Naive thymus-derived CD4-positive, alpha-beta T cell (primary cell): ENCODE data around the gene ADORA2B. TPM values are rescaled to one million over a fixed set of nuclear protein-coding genes. Genes with fewer than 3 reads are reported as not detected.
A peak's percentile ranks its signal among the peaks of the same experiment; 100 is the strongest.

ENCODE experiments used
- ATAC-seq: fragments of 150-1000 bp; cut with Tn5 transposase; 2 replicates; pipeline ENCODE4 v1.10.0; 2021; ENCODE audit warnings: mild to moderate bottlenecking, moderate library complexity
- CTCF ChIA-PET: fragments of 350-600 bp; sonication (Branson Sonifier 250); formaldehyde crosslinking; loops from one replicate; lab custom pipeline; 2021; ENCODE audit warnings: antibody characterized with exemption; lab: Charles Lee
- POLR2A ChIA-PET: fragments of 350-600 bp; sonication (Branson Sonifier 250); formaldehyde crosslinking; loops from one replicate; lab custom pipeline; 2021; ENCODE audit warnings: antibody characterized with exemption, inconsistent platforms; lab: Charles Lee
- DNase-seq, 9 donors: peaks; one replicate each; pipeline versions ENCODE4 v3.0.0 to v3.0.0-alpha.2; 2020 to 2022; ENCODE audit warnings: mixed read lengths in 1 of 9
- H3K27ac ChIP-seq: one replicate; pipeline ENCODE4 v1.7.0; 2013; ENCODE audit warnings: mild to moderate bottlenecking, low read depth, low read length, moderate library complexity
- H3K27me3 ChIP-seq, 2 donors: one replicate each; pipeline ENCODE4 v1.7.0; 2013; ENCODE audit warnings: low read length in 2 of 2, mild to moderate bottlenecking in 2 of 2, moderate library complexity in 2 of 2; ENCODE audit not compliant: control insufficient read depth in 2 of 2, insufficient read depth in 2 of 2
- H3K36me3 ChIP-seq, 3 experiments: 1 replicate in 2 of 3; 2 replicates in 1 of 3; pipeline ENCODE4 v1.7.0; 2013; ENCODE audit warnings: low read length in 3 of 3, mild to moderate bottlenecking in 3 of 3, moderate library complexity in 1 of 3; ENCODE audit not compliant: insufficient read depth in 3 of 3, control insufficient read depth in 2 of 3
- H3K4me1 ChIP-seq, 2 donors: one replicate each; pipeline ENCODE4 v1.7.0; 2013; ENCODE audit warnings: low read length in 2 of 2, mild to moderate bottlenecking in 2 of 2, moderate library complexity in 1 of 2; ENCODE audit not compliant: control insufficient read depth in 2 of 2, insufficient read depth in 2 of 2
- H3K4me3 ChIP-seq: 2 replicates; pipeline ENCODE4 v1.7.0; 2013; ENCODE audit warnings: mild to moderate bottlenecking, low read length
- H3K9me3 ChIP-seq, 3 experiments: 1 replicate in 2 of 3; 2 replicates in 1 of 3; pipeline ENCODE4 v1.7.0; 2013; ENCODE audit warnings: low read length in 3 of 3; ENCODE audit not compliant: control insufficient read depth in 2 of 3
- H3K27ac Mint-ChIP-seq, 9 donors: one replicate each; pipeline ENCODE4 v1.8.0; 2020 to 2022; ENCODE audit warnings: mixed read lengths in 9 of 9, mild to moderate bottlenecking in 8 of 9, moderate library complexity in 5 of 9, inconsistent platforms in 2 of 9
- H3K27me3 Mint-ChIP-seq, 5 donors: one replicate each; pipeline ENCODE4 v1.8.0; 2021 to 2022; ENCODE audit warnings: mixed read lengths in 5 of 5, mild to moderate bottlenecking in 1 of 5
- H3K36me3 Mint-ChIP-seq, 5 donors: one replicate each; pipeline ENCODE4 v1.8.0; 2020 to 2022; ENCODE audit warnings: mixed read lengths in 5 of 5, mild to moderate bottlenecking in 3 of 5, inconsistent platforms in 1 of 5
- H3K4me1 Mint-ChIP-seq, 7 donors: one replicate each; pipeline ENCODE4 v1.8.0; 2020 to 2022; ENCODE audit warnings: mixed read lengths in 7 of 7, mild to moderate bottlenecking in 3 of 7, inconsistent platforms in 1 of 7
- H3K4me3 Mint-ChIP-seq, 10 donors: one replicate each; pipeline ENCODE4 v1.8.0; 2020 to 2022; ENCODE audit warnings: mild to moderate bottlenecking in 10 of 10, mixed read lengths in 10 of 10, moderate library complexity in 6 of 10, inconsistent platforms in 2 of 10
- H3K9me3 Mint-ChIP-seq, 11 donors: one replicate each; pipeline ENCODE4 v1.8.0; 2020 to 2022; ENCODE audit warnings: mixed read lengths in 11 of 11, mild to moderate bottlenecking in 4 of 11, inconsistent platforms in 1 of 11, moderate library complexity in 1 of 11
- intact Hi-C, 2 donors: fragments of 100-400 bp; cut with micrococcal nuclease; formaldehyde crosslinking; loops; one replicate each; pipeline ENCODE4 v1.15.1; 2023
- polyA plus RNA-seq, 2 donors: library from polyadenylated mRNA; unstranded; fragments of 300-500 nt; fragmentation: Illumina TruSeq; gene quantifications; one replicate each; pipeline ENCODE4 v1.2.3, GENCODE V29; 2021
- total RNA-seq, 6 experiments: library from RNA in 5 of 6; stranded (reverse) in 5 of 6; gene quantifications; 1 replicate in 5 of 6; 2 replicates in 1 of 6; pipeline ENCODE4 v1.2.3 and lab custom pipeline; 2021 to 2026

ADORA2B gene
- total and polyA plus RNA-seq, 7 experiments from 2014 or later: 0.50 to 2.6 (median 1.6) TPM; not detected in 2

DNA sequence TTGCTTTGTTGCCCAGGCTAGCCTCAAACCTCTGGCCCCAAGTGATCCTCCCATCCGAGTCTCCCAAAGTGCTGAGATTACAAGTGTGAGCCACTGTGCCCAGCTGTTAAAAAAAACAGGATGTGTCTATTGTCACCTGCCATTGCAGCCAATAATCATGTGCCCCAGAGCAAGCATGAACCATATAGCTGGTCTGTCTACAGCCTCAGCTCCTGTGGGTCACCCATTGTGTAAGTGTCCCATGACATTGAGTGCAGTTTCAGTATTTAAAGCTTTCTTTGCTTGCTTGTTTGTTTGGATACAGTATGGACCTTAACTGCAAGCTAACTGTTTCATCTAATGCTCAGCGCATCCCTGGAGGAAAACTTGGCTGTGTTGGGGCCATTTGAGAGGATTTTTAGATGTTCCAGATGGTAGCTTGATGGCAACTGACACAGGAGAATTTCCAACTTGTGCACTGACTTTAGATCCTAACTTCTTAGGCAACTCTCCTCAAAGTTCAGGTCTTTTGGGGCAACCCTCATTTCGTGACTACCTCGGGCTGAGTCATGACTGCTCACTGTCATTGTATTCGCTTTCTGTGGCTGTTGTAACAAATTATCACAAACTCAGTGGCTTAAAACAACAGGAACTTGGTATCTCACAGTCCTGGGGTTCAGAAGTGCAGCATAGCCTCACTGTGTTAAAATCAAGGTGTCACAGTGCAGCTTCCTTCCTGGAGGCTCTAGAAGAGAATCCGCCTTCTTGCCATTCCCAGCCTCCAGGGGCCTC is 30.3 kb upstream of the ADORA2B start:
- intact Hi-C loops: no loop called here
- ChIA-PET POLR2A (no interaction called here), CTCF (no interaction called here)
- Histone ChIP-seq H3K4me1 (peaks cover 0 to 13% of the 10 kb centered on the region in 2 donors), H3K9me3 (no peaks in the 10 kb centered on the region), H3K4me3 (no peak overlapping the region), H3K36me3 (no peaks in the 10 kb centered on the region), H3K27me3 (no peaks in the 10 kb centered on the region), H3K27ac (no peak overlapping the region)
- no peak overlapping the region for H3K27ac Mint-ChIP-seq
- H3K4me1 Mint-ChIP-seq: peaks cover 0 to 6% (median 0%) of the 10 kb centered on the region in 7 donors
- DNase-seq (no peak), ATAC-seq (peak; percentile 53)
- H3K4me3 Mint-ChIP-seq: no peak overlapping the region
- H3K9me3 Mint-ChIP-seq: no peaks in the 10 kb centered on the region
- H3K27me3 Mint-ChIP-seq: peaks cover 5 to 20% (median 10%) of the 10 kb centered on the region in 5 donors
- no peaks in the 10 kb centered on the region for H3K36me3 Mint-ChIP-seq

DNA sequence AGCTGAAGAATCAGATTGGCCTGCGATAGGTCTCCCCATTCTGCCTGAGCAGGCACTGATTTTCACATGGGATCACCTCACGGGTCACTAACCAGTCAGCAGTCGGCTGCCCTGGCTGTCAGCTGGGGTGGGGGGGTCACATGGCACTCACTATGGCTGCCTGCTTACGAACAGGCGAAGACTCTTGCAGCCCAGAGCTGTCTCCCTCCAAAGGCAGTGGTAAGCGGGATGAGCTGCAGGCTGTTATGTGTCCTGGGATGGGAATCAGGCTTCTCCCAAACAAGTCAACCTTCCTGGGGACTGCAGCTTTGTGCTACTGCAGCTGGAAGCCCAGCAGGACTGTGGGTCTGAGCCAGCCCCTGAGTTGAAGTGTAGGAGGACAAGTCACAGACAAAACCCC is 29.0 kb upstream of the ADORA2B start:
- no peaks in the 10 kb centered on the region for H3K9me3 Mint-ChIP-seq
- intact Hi-C loops: no loop called here
- no peak overlapping the region for H3K4me3 Mint-ChIP-seq
- ChIA-PET CTCF (no interaction called here), POLR2A (no interaction called here)
- no peak overlapping the region for H3K4me3 ChIP-seq
- no peak for ATAC-seq
- no peak for DNase-seq
- H3K4me1 ChIP-seq: peaks cover 0 to 13% of the 10 kb centered on the region in 2 donors
- no peaks in the 10 kb centered on the region for H3K36me3 ChIP-seq
- H3K27me3 Mint-ChIP-seq: peaks cover 5 to 21% (median 10%) of the 10 kb centered on the region in 5 donors
- no peaks in the 10 kb centered on the region for H3K36me3 Mint-ChIP-seq
- H3K27ac ChIP-seq: no peak overlapping the region
- H3K27me3 ChIP-seq: no peaks in the 10 kb centered on the region
- H3K4me1 Mint-ChIP-seq: peaks cover 0 to 6% (median 0%) of the 10 kb centered on the region in 7 donors
- H3K27ac Mint-ChIP-seq: no peak overlapping the region
- no peaks in the 10 kb centered on the region for H3K9me3 ChIP-seq

DNA sequence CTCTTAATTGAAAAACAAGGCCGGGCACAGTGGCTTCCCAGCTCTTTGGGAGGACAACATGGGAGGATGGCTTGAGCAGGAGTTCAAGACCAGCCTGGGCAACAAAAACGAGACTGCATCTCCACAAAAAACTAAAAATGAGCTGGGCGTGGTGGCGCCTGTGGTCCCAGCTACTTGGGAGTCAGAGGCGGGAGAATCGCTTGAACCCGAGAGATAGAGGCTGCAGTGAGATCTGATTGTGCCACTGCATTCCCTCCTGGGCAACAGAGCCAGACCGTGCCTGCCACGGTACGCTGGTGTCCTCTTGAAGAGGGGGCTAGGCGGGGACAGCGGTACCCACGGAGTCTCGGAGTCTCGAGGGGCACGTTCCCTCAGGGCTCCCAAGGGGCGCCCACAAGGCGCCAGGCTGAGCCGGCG is 27.9 kb upstream of the ADORA2B start:
- DNase-seq (no peak), ATAC-seq (no peak)
- CTCF ChIA-PET: interaction anchor here (0.6 to 1.3 kb wide), 3 partner anchors 15 to 80 kb away, joined by 3 read pairs; no protein-coding TSS in a partner anchor
- Histone ChIP-seq H3K27ac (no peak overlapping the region), H3K4me3 (no peak overlapping the region), H3K9me3 (no peaks in the 10 kb centered on the region), H3K36me3 (no peaks in the 10 kb centered on the region), H3K4me1 (peaks cover 0 to 13% of the 10 kb centered on the region in 2 donors), H3K27me3 (no peaks in the 10 kb centered on the region)
- no peak overlapping the region for H3K27ac Mint-ChIP-seq
- POLR2A ChIA-PET: no interaction called here
- H3K9me3 Mint-ChIP-seq: peaks cover 0 to 6% (median 0%) of the 10 kb centered on the region in 11 donors
- H3K36me3 Mint-ChIP-seq: no peaks in the 10 kb centered on the region
- intact Hi-C loops: no loop called here
- H3K4me3 Mint-ChIP-seq: peak overlapping the region in 1 of 10 donors; percentile 41
- H3K4me1 Mint-ChIP-seq: peaks cover 0 to 6% (median 0%) of the 10 kb centered on the region in 7 donors
- H3K27me3 Mint-ChIP-seq: peaks cover 5 to 22% (median 11%) of the 10 kb centered on the region in 5 donors

DNA sequence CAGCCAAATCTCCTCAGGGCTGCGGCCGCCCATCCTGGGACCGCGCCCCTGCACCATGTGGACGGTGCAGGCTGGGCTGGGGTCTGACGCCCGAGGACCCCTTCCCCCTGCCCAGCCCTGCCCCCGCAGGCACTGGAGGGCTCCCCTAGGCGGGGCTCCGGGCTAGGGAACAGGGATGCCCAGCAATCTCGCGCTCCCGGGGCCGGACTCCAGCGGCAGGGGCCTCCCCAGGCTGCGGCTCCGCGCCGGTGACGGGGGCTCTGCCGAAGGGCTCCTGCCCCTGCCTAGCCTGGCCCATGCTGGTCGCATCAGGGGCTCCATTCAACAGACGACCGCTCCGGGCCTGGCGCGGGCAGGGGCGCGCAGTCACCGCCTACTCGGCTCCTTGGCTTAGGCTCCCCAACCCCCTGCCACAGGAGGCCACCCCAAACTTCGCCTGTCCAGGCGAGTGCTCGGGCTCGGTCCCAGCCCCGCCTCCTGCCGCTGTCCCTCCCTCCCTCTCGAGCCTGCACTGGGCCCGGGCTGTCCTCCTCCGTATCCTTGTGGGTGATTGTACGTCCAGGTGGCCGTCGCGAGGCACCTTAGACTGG is 27.4 kb upstream of the ADORA2B start:
- no peak overlapping the region for H3K4me3 Mint-ChIP-seq
- no peaks in the 10 kb centered on the region for H3K36me3 Mint-ChIP-seq
- H3K4me1 Mint-ChIP-seq: peaks cover 0 to 6% (median 0%) of the 10 kb centered on the region in 7 donors
- Histone ChIP-seq H3K27ac (no peak overlapping the region), H3K4me1 (peaks cover 0 to 13% of the 10 kb centered on the region in 2 donors), H3K9me3 (no peaks in the 10 kb centered on the region), H3K36me3 (no peaks in the 10 kb centered on the region), H3K27me3 (no peaks in the 10 kb centered on the region), H3K4me3 (no peak overlapping the region)
- ChIA-PET POLR2A (no interaction called here), CTCF (interaction anchor here (0.6 to 1.3 kb wide), 3 partner anchors 16 to 80 kb away, joined by 3 read pairs; no protein-coding TSS in a partner anchor)
- H3K9me3 Mint-ChIP-seq: peaks cover 0 to 6% (median 0%) of the 10 kb centered on the region in 11 donors
- DNase-seq (no peak), ATAC-seq (no peak)
- H3K27me3 Mint-ChIP-seq: peaks cover 5 to 26% (median 11%) of the 10 kb centered on the region in 5 donors
- H3K27ac Mint-ChIP-seq: no peak overlapping the region
- intact Hi-C loops: no loop called here

DNA sequence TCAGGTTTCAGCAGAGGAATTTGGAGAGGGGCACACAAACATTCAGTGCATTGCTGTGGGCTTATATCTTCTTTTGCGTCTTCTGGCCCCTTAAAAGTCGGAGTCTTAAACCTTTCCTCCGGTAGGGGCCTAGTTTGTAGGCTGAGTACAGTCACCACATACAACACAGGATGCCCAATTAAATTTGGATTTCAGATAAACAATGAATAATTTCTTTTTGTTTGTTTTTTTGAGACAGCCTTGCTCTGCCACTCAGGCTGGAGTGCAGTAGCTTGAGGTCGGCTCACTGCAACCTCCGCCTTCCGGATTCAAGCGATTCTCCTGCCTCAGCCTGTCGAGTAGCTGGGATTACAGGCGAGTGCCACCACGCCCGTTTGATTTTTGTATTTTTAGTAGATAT is 26.7 kb upstream of the ADORA2B start:
- Mint-ChIP-seq H3K27ac (no peak overlapping the region), H3K4me3 (no peak overlapping the region), H3K36me3 (no peaks in the 10 kb centered on the region), H3K27me3 (peaks cover 5 to 26% (median 11%) of the 10 kb centered on the region in 5 donors), H3K4me1 (peaks cover 0 to 6% (median 0%) of the 10 kb centered on the region in 7 donors), H3K9me3 (peaks cover 0 to 6% (median 0%) of the 10 kb centered on the region in 11 donors)
- no peak for DNase-seq
- no peak for ATAC-seq
- H3K36me3 ChIP-seq: no peaks in the 10 kb centered on the region
- H3K9me3 ChIP-seq: no peaks in the 10 kb centered on the region
- intact Hi-C loops: no loop called here
- POLR2A ChIA-PET: no interaction called here
- CTCF ChIA-PET: no interaction called here
- no peak overlapping the region for H3K4me3 ChIP-seq
- peaks cover 0 to 13% of the 10 kb centered on the region in 2 donors for H3K4me1 ChIP-seq
- H3K27me3 ChIP-seq: no peaks in the 10 kb centered on the region
- no peak overlapping the region for H3K27ac ChIP-seq

DNA sequence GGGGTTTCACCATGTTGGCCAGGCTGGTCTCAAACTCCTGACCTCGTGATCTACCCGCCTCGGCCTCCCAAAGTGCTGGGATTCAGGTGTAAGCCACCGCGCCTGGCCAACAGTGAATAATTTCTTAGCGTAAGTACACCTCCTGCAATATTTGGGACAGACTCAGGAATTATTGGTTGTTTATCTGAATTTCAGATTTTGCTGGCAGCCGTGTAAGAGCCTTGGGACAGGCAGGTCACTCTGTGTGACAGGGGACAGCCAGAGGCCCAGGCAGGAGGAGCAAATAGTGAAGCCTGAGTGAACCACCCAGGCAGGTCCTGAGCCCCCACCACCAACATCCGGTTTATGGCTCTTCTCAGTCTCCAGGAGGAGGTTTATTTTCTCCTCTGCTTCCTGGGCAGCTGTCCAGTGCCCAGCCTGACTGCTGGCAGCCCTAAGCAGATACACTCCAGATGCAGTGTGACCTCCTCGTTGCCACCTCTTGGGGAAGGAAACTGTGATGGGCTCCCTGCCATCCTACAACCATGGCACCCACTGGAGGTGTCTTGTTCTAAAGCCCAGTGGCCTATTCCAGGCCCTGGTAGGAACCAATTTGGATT is 26.2 kb upstream of the ADORA2B start:
- ChIA-PET POLR2A (no interaction called here), CTCF (no interaction called here)
- Histone ChIP-seq H3K36me3 (no peaks in the 10 kb centered on the region), H3K27me3 (no peaks in the 10 kb centered on the region), H3K27ac (no peak overlapping the region), H3K4me1 (peaks cover 0 to 13% of the 10 kb centered on the region in 2 donors), H3K4me3 (no peak overlapping the region), H3K9me3 (no peaks in the 10 kb centered on the region)
- H3K36me3 Mint-ChIP-seq: no peaks in the 10 kb centered on the region
- H3K4me3 Mint-ChIP-seq: no peak overlapping the region
- H3K27ac Mint-ChIP-seq: no peak overlapping the region
- peaks cover 0 to 6% (median 0%) of the 10 kb centered on the region in 7 donors for H3K4me1 Mint-ChIP-seq
- no peak for ATAC-seq
- no peak for DNase-seq
- peaks cover 5 to 30% (median 11%) of the 10 kb centered on the region in 5 donors for H3K27me3 Mint-ChIP-seq
- intact Hi-C loops: no loop called here
- H3K9me3 Mint-ChIP-seq: peaks cover 0 to 6% (median 0%) of the 10 kb centered on the region in 11 donors
